GM19023 (cell line): ENCODE data around the gene PDGFD.

Experiments used
- ATAC-seq: cut with Tn5 transposase; IDR thresholded peaks from one replicate; pipeline ENCODE4 v1.9.1; 2021; ENCODE audit warnings: mild to moderate bottlenecking, moderate library complexity; ENCODE audit not compliant: unreplicated experiment

The PDGFD gene

DNA sequence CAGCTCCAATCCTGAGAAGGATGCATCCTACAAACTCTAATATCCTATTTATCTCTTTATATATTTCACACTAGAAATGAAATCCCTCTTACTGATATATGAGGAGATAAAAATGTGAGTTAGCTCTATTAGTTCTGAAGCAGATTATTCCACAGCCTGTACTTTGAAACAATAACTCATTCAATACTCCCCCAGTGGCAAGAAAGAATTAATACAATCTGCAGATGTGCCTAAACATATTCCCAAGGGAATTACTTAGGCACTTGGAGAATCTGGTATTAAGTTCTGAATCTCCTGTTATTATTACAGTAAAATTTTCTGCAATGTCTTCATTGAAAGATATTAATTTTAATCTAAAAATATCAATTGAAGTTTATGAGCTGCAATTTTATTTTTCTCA is 68.2 kb downstream of the PDGFD start:
- no peak for ATAC-seq

GRCh38 chr11:104094576-104094975 is 69.4 kb downstream of the PDGFD start:
- no peak for ATAC-seq

- no peak for ATAC-seq
These were observed 70.3 kb downstream of the PDGFD start for GRCh38 chr11:104093426-104094280.

DNA sequence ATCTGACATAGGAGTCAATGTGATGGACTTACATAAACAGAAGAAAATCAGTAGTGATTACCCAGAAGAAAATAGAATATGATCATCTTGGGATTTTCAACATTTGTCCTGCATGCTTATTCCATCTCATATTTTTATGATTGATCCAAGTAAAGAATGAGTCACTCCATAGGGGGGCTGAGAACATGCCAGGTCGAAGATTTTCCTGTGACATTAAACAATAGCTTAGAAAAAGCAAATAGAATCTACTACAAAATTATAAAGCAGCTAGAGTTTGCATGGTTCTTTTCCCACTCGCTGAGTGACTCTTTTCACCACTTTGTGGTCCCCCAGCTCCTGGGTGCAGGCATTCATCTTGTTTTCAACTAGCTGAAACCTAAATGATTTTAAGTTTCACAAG is 71.2 kb downstream of the PDGFD start:
- no peak for ATAC-seq

- ATAC-seq = no peak
These were observed 72.5 kb downstream of the PDGFD start for GRCh38 chr11:104091281-104092096.

- ATAC-seq = no peak
These were observed 73.2 kb downstream of the PDGFD start for GRCh38 chr11:104090767-104091166.

- no peak for ATAC-seq
These were observed 74.5 kb downstream of the PDGFD start for GRCh38 chr11:104089481-104089880.

- ATAC-seq = no peak
These were observed 77.3 kb downstream of the PDGFD start for GRCh38 chr11:104086621-104087020.

GRCh38 chr11:104078995-104079394 is 85.0 kb downstream of the PDGFD start:
- ATAC-seq = no peak

GRCh38 chr11:104078245-104078644 is 85.7 kb downstream of the PDGFD start:
- no peak for ATAC-seq

GRCh38 chr11:104076455-104076854 is 87.5 kb downstream of the PDGFD start:
- ATAC-seq = no peak

GRCh38 chr11:104075706-104076105 is 88.2 kb downstream of the PDGFD start:
- no peak for ATAC-seq

- no peak for ATAC-seq
These were observed 88.9 kb downstream of the PDGFD start for GRCh38 chr11:104075091-104075490.

GRCh38 chr11:104073950-104074705 is 89.8 kb downstream of the PDGFD start:
- peak; percentile 85 for ATAC-seq

DNA sequence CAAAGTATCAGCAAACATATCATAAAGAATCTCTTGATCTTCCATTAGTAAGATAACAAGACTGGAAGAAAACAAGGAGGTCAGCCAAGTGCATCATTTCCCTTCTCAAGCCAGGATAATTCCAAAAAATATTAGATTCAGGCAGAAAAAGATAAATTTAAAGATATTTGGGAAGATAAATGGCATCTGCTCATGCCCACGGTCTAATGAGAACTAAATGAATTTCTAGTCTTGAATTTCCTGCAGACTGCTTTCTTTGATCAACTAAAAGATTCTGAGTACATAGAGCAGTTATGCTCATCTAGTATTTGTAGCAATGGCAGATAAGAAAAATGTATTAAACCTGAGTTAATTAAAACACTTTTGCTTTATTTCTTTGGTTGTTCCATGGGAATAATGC is 96.4 kb downstream of the PDGFD start:
- no peak for ATAC-seq

DNA sequence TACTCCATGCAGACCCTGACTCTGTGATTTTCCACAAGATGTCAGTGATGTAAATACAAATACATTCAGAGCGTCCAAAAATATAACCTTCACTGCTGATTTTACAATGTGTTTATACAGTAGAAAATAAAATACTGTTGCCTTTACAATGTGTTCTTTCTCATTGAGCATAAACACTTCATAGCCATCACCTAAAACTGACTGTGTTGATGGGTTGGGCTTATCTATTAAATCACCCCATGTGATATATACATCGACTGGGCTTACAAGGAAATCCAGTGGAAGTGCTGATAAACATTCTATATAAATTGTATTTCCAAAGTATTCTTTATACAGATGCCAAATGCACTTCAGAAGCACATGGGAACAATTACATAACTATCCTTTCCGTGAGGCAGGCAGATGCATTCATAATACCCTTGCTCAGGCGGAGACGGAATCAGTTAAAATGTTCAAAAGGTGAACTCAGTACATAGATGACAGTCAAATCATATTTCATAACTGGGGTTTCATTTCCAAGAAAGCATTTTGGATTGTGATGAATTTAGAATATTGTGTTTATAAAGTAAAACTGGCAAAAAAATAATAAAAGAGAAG is 99.8 kb downstream of the PDGFD start:
- no peak for ATAC-seq

DNA sequence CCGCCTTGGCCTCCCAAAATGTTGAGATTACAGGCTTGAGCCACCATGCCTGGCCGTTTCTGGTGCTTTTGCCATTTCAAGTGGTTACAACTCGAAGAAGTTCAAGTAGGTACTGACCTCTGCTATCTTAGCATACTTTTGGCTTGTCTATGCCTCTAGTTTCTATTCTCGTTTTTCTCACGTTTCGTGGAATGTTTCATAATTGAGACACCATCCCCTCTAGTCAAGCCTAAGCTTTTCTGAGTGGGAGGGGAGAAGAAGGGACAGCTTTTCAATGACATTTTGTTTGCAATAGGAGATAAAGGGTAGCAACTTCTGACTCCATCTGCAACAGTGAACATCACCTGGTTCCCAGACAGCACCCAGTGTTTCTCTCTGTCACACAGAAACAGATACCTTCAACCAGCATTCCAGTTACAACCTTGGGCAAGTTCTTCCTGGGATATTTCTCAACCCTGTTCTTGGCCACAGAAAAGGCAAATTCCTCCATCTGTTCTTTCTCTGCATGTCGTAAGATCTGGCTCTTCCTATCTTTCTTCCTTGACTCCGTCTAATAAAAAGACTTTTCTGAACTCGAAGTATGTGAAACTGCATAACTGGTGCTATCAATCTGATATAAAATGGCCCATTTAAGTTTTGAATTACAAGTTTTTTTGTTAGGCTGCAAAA is 102.0 kb downstream of the PDGFD start:
- ATAC-seq = no peak

DNA sequence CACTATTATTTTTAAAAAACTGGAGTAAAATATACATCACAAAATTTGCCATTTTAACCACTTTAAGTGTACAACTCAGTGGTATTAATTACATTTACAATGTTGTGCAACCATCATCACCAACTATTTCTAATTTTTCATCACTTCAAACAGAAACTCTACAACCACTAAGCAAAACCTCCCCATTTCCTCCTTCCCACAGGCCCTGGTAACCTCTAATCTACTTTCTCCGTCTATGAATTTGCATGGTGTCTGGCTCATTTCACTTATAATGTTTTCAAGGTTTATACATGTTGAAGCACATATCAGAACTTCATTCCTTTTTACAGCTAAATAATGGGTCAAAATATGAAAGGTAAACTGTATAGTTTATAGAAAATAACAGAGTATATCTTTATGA is 103.1 kb downstream of the PDGFD start:
- no peak for ATAC-seq

- ATAC-seq = no peak
These were observed 103.7 kb downstream of the PDGFD start for GRCh38 chr11:104060004-104060794.

DNA sequence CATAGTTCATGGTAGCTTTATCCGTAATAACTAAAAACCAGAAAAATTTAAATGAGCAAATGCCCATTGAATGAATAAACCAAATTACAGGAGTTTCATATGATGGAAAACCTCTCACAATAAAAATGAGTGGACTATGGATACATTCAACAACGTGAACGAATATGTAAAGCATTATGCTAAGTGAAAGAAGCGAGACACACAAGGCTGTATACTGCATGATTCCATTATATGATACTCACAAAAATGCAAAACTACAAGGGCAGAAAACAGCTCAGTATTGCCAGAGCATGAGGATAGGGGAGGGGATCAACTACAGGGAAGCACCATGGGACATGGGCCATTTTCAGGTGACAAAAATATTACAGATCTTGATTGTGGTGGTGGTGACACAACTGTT is 105.3 kb downstream of the PDGFD start:
- ATAC-seq = no peak
